Colonic mucosa (tissue), 4 donors: Measurements from ENCODE around the gene PACSIN3. TPM values are rescaled to one million over a fixed set of nuclear protein-coding genes. Genes with fewer than 3 reads are reported as not detected.
A peak's percentile ranks its signal among the peaks of the same experiment; 100 is the strongest.

ENCODE experiments used
- DNase-seq: peaks from one replicate; pipeline ENCODE4 v3.0.0-alpha.2; 2020
- H3K27ac ChIP-seq: fragments of 200-600 bp; one replicate; pipeline ENCODE4 v1.8.0; 2021
- H3K27me3 ChIP-seq: fragments of 200-600 bp; one replicate; pipeline ENCODE4 v1.8.0; 2021
- H3K36me3 ChIP-seq: fragments of 200-600 bp; one replicate; pipeline ENCODE4 v1.8.0; 2021
- H3K4me1 ChIP-seq: fragments of 200-600 bp; one replicate; pipeline ENCODE4 v1.8.0; 2021; ENCODE audit warnings: mild to moderate bottlenecking
- H3K4me3 ChIP-seq: fragments of 200-600 bp; one replicate; pipeline ENCODE4 v1.8.0; 2021
- H3K9ac ChIP-seq, 2 donors: one replicate each; pipeline ENCODE4 v1.7.0; 2013; ENCODE audit warnings: control low read depth in 2 of 2, low read depth in 2 of 2, low read length in 2 of 2
- H3K9me3 ChIP-seq: fragments of 200-600 bp; one replicate; pipeline ENCODE4 v1.8.0; 2021
- CTCF ChIP-seq: fragments of 200-600 bp; IDR thresholded peaks from one replicate; pipeline ENCODE4 v1.8.0; 2022; ENCODE audit warnings: antibody characterized with exemption, mild to moderate bottlenecking
- intact Hi-C: fragments of 100-400 bp; cut with DNase I; formaldehyde crosslinking; loops from one replicate; pipeline ENCODE4 v1.14.1; 2022
- total RNA-seq, 2 donors: library from RNA; stranded (reverse); fragmentation: NEBNext Ultra II Directional in 1 of 2; extraction: Animal tissue kit (Norgen Biotek cat#: 25700) in 1 of 2; gene quantifications; one replicate each; pipeline ENCODE4 v1.2.1, GENCODE V29; 2021
- donor health status: healthy.
- donor health status: DM: no; HTN: no; CAD: no.
- donor health status: DM: no; HTN: no; CAD: no.

PACSIN3 gene
- total RNA-seq = 10 to 100 TPM in 1 of 2 donors, 1 to 10 TPM in 1; 3.2 to 11.2 TPM

GRCh38 chr11:47186076-47186699, at the start of gene PACSIN3:
PACSIN3 (minus strand) TSS chr11:47186434; CDS start chr11:47182727, 3,707 bp downstream.
- Histone ChIP-seq H3K27me3 (peaks cover 17% of the 10 kb centered on the region), H3K9me3 (no peaks in the 10 kb centered on the region), H3K4me1 (peaks cover 12% of the 10 kb centered on the region), H3K4me3 (peak within 1 kb of the TSS; percentile 75), H3K9ac (peak within 1 kb of the TSS; percentile 63 to 76), H3K27ac (peak within 1 kb of the TSS; percentile 53), H3K36me3 (no peaks in the 10 kb centered on the region)
- peak; percentile 46 for DNase-seq
- TF ChIP-seq CTCF = no peak
- intact Hi-C loops = no loop called here

GRCh38 chr11:47235163-47235562, 48.9 kb upstream of the PACSIN3 start:
- no peak overlapping the region for H3K9ac ChIP-seq
- H3K4me3 ChIP-seq = no peak overlapping the region
- H3K4me1 ChIP-seq = no peaks in the 10 kb centered on the region
- H3K9me3 ChIP-seq = no peaks in the 10 kb centered on the region
- no peak overlapping the region for H3K27ac ChIP-seq
- no peaks in the 10 kb centered on the region for H3K27me3 ChIP-seq
- DNase-seq = no peak
- peaks cover 4% of the 10 kb centered on the region for H3K36me3 ChIP-seq
- TF ChIP-seq CTCF = no peak
- intact Hi-C loops = no loop called here

GRCh38 chr11:47234669-47235100, 48.5 kb upstream of the PACSIN3 start:
- intact Hi-C loops = no loop called here
- no peaks in the 10 kb centered on the region for H3K27me3 ChIP-seq
- DNase-seq = no peak
- H3K9me3 ChIP-seq = no peaks in the 10 kb centered on the region
- H3K36me3 ChIP-seq = peaks cover under 1% of the 10 kb centered on the region
- no peak overlapping the region for H3K9ac ChIP-seq
- no peak overlapping the region for H3K4me3 ChIP-seq
- H3K4me1 ChIP-seq = no peaks in the 10 kb centered on the region
- no peak overlapping the region for H3K27ac ChIP-seq
- no peak for TF ChIP-seq CTCF

- Histone ChIP-seq H3K9ac (no peak overlapping the region), H3K4me1 (no peaks in the 10 kb centered on the region), H3K27me3 (no peaks in the 10 kb centered on the region), H3K9me3 (no peaks in the 10 kb centered on the region), H3K27ac (no peak overlapping the region), H3K36me3 (no peaks in the 10 kb centered on the region), H3K4me3 (no peak overlapping the region)
- DNase-seq = no peak
- no peak for TF ChIP-seq CTCF
- intact Hi-C loops = no loop called here
Measured at GRCh38 chr11:47233989-47234668, 47.9 kb upstream of the PACSIN3 start.

- Histone ChIP-seq H3K4me1 (no peaks in the 10 kb centered on the region), H3K4me3 (no peak overlapping the region), H3K27ac (no peak overlapping the region), H3K9ac (no peak overlapping the region), H3K36me3 (no peaks in the 10 kb centered on the region), H3K9me3 (no peaks in the 10 kb centered on the region), H3K27me3 (no peaks in the 10 kb centered on the region)
- no peak for TF ChIP-seq CTCF
- intact Hi-C loops = no loop called here
- no peak for DNase-seq
Measured at GRCh38 chr11:47233051-47233450, 46.8 kb upstream of the PACSIN3 start.
